H1 (cell line): ENCODE results near the gene LONP2. TPM values are rescaled to one million over a fixed set of nuclear protein-coding genes. Genes with fewer than 3 reads are reported as not detected.
"Not testable (repeated sequence)": the region's sequence is repeated elsewhere in the genome, so short reads cannot be mapped to it uniquely, and the experiment has no call there.

Experiments used
- CTCF ChIA-PET: fragments of 300-600 bp; sonication (Branson Sonifier 250); formaldehyde crosslinking; loops from one replicate; lab custom pipeline; 2021; ENCODE audit not compliant: partially characterized antibody; lab: Charles Lee
- POLR2A ChIA-PET: fragments of 300-600 bp; sonication (Branson Sonifier 250); formaldehyde crosslinking; loops from one replicate; lab custom pipeline; 2021; ENCODE audit warnings: inconsistent platforms; ENCODE audit not compliant: partially characterized antibody; lab: Charles Lee
- DNase-seq, 2 experiments: peaks; one replicate each; pipeline versions ENCODE4 v3.0.0 to v3.0.0-alpha.2; 2010 to 2022; ENCODE audit warnings: low spot score in 2 of 2, low read depth in 1 of 2, mixed read lengths in 1 of 2
- FAIRE-seq: peaks from 2 replicates; lab custom pipeline; 2011; peaks lifted over from hg19 to GRCh38; lab: Jason Lieb, UNC
- H2AFZ ChIP-seq: 2 replicates; pipeline ENCODE4 v1.8.1; 2012; ENCODE audit warnings: low read length, inconsistent platforms
- H2AK5ac ChIP-seq: 2 replicates; pipeline ENCODE4 v1.6.1; 2013; ENCODE audit warnings: low read depth, low read length
- H2BK120ac ChIP-seq: replicated peaks from 2 replicates; pipeline ENCODE3; 2013; ENCODE audit warnings: low read depth, low read length, inconsistent platforms
- H2BK12ac ChIP-seq: 2 replicates; pipeline ENCODE4 v1.6.1; 2013; ENCODE audit warnings: low read depth, low read length
- H2BK15ac ChIP-seq: 2 replicates; pipeline ENCODE4 v1.6.1; 2013; ENCODE audit warnings: low read length
- H2BK20ac ChIP-seq: 2 replicates; pipeline ENCODE4 v1.6.1; 2013; ENCODE audit warnings: low read length
- H2BK5ac ChIP-seq: 2 replicates; pipeline ENCODE4 v1.6.1; 2013; ENCODE audit warnings: low read depth, low read length
- H3K14ac ChIP-seq: 2 replicates; pipeline ENCODE4 v1.6.1; 2013; ENCODE audit warnings: inconsistent platforms; ENCODE audit not compliant: insufficient read length
- H3K18ac ChIP-seq: 2 replicates; pipeline ENCODE4 v1.6.1; 2013; ENCODE audit warnings: low read length; ENCODE audit errors: extremely low read depth
- H3K23ac ChIP-seq: 2 replicates; pipeline ENCODE4 v1.6.1; 2013; ENCODE audit warnings: inconsistent platforms; ENCODE audit not compliant: insufficient read length
- H3K23me2 ChIP-seq: 2 replicates; pipeline ENCODE4 v1.6.1; 2013; ENCODE audit warnings: low read depth, low read length
- H3K27ac ChIP-seq: 2 replicates; pipeline ENCODE4 v1.6.1; 2011; ENCODE audit warnings: low read depth, low read length, inconsistent platforms
- H3K27me3 ChIP-seq, 4 experiments: replicated peaks in 1 of 4; 1 replicate in 1 of 4; 2 replicates in 3 of 4; pipeline versions ENCODE4 v1.6.1 to v1.8.1; 2011 to 2013; ENCODE audit warnings: low read length in 3 of 4, mild to moderate bottlenecking in 3 of 4, inconsistent platforms in 2 of 4, mixed read lengths in 2 of 4, moderate library complexity in 1 of 4; ENCODE audit not compliant: control insufficient read depth in 3 of 4, insufficient read depth in 3 of 4; ENCODE audit errors: extremely low read depth in 1 of 4
- H3K36me3 ChIP-seq, 4 experiments: 2 replicates each; pipeline versions ENCODE4 v1.6.1 to v1.8.1; 2011 to 2013; ENCODE audit warnings: mild to moderate bottlenecking in 4 of 4, low read length in 3 of 4, moderate library complexity in 2 of 4, control low read depth in 1 of 4, inconsistent platforms in 1 of 4; ENCODE audit not compliant: insufficient read depth in 4 of 4, control insufficient read depth in 2 of 4
- H3K4ac ChIP-seq: replicated peaks from 2 replicates; pipeline ENCODE3; 2013; ENCODE audit warnings: low read length, low read depth, mixed read lengths, inconsistent platforms; ENCODE audit not compliant: insufficient read length
- H3K4me1 ChIP-seq, 4 experiments: replicated peaks in 1 of 4; 1 replicate in 1 of 4; 2 replicates in 3 of 4; pipeline versions ENCODE4 v1.6.1 to v1.8.1; 2011 to 2013; ENCODE audit warnings: low read length in 3 of 4, inconsistent platforms in 2 of 4, mixed read lengths in 1 of 4; ENCODE audit not compliant: insufficient read depth in 4 of 4, control insufficient read depth in 3 of 4
- H3K4me2 ChIP-seq, 2 experiments: 2 replicates each; pipeline versions ENCODE4 v1.6.1 to v1.8.1; 2011 to 2013; ENCODE audit warnings: low read depth in 2 of 2, low read length in 2 of 2, control low read depth in 1 of 2, inconsistent platforms in 1 of 2, mild to moderate bottlenecking in 1 of 2; ENCODE audit not compliant: insufficient read depth in 1 of 2
- H3K4me3 ChIP-seq, 4 experiments: fragments of 200-600, 300-600 bp in 1 of 4; sonication (generic), shearing (Covaris generic), sonication (Bioruptor Twin) in 1 of 4; 2 replicates each; pipeline versions ENCODE4 v1.5.1 to v1.8.1; 2011 to 2016; ENCODE audit warnings: low read length in 4 of 4, low read depth in 3 of 4, control low read depth in 2 of 4, inconsistent platforms in 2 of 4, mild to moderate bottlenecking in 2 of 4, mixed read lengths in 1 of 4, moderate library complexity in 1 of 4; ENCODE audit not compliant: insufficient read depth in 2 of 4; ENCODE audit errors: extremely low read depth in 1 of 4
- H3K56ac ChIP-seq: replicated peaks from 2 replicates; pipeline ENCODE3; 2013; ENCODE audit warnings: low read depth, mild to moderate bottlenecking, mixed read lengths, low read length, inconsistent platforms; ENCODE audit not compliant: insufficient read length
- H3K79me1 ChIP-seq: 2 replicates; pipeline ENCODE4 v1.6.1; 2013; ENCODE audit warnings: low read depth, low read length, control low read depth
- H3K79me2 ChIP-seq, 2 experiments: 2 replicates each; pipeline versions ENCODE4 v1.6.1 to v1.8.1; 2012 to 2013; ENCODE audit warnings: low read length in 2 of 2, mild to moderate bottlenecking in 2 of 2, inconsistent platforms in 1 of 2; ENCODE audit not compliant: insufficient read depth in 2 of 2, control insufficient read depth in 1 of 2
- H3K9ac ChIP-seq, 4 experiments: replicated peaks in 1 of 4; 1 replicate in 1 of 4; 2 replicates in 3 of 4; pipeline versions ENCODE4 v1.6.1 to v1.8.1; 2011 to 2013; ENCODE audit warnings: low read depth in 3 of 4, low read length in 3 of 4, control low read depth in 2 of 4, mild to moderate bottlenecking in 2 of 4, moderate library complexity in 2 of 4, inconsistent platforms in 1 of 4; ENCODE audit errors: extremely low read depth in 1 of 4
- H3K9me3 ChIP-seq, 2 experiments: 2 replicates each; pipeline versions ENCODE4 v1.6.1 to v1.8.1; 2012 to 2013; ENCODE audit warnings: mild to moderate bottlenecking in 2 of 2, moderate library complexity in 2 of 2, control low read depth in 1 of 2, inconsistent platforms in 1 of 2, low read depth in 1 of 2, low read length in 1 of 2, mixed read lengths in 1 of 2; ENCODE audit not compliant: insufficient read depth in 2 of 2
- H4K20me1 ChIP-seq, 2 experiments: replicated peaks in 1 of 2; 2 replicates each; pipeline versions ENCODE3 to v1.8.1; 2011 to 2013; ENCODE audit warnings: inconsistent platforms in 2 of 2, low read length in 2 of 2, mild to moderate bottlenecking in 1 of 2; ENCODE audit not compliant: insufficient read depth in 2 of 2, control insufficient read depth in 1 of 2
- H4K5ac ChIP-seq: 2 replicates; pipeline ENCODE4 v1.6.1; 2013; ENCODE audit warnings: low read length, low read depth, mixed read lengths, inconsistent platforms; ENCODE audit not compliant: insufficient read length
- H4K8ac ChIP-seq: 2 replicates; pipeline ENCODE4 v1.8.0; 2013; ENCODE audit warnings: mild to moderate bottlenecking, moderate library complexity, low read length, inconsistent platforms; ENCODE audit not compliant: insufficient read depth; ENCODE audit errors: extremely low read depth
- H4K91ac ChIP-seq: replicated peaks from 2 replicates; pipeline ENCODE3; 2013; ENCODE audit warnings: low read length, mixed read lengths, inconsistent platforms; ENCODE audit not compliant: insufficient read length
- KDM1A ChIP-seq: fragments of 200-600, 300-600 bp; sonication (generic); IDR thresholded peaks from 2 replicates; pipeline ENCODE4 v1.7.1; 2016; ENCODE audit warnings: mild to moderate bottlenecking, low read length, borderline replicate concordance
- WGBS, 2 experiments: shearing (Covaris generic) in 1 of 2; methylation state at CpG; one replicate each; pipeline versions ENCODE4 v1.1.6 to v1.1.7; 2013 to 2015; ENCODE audit warnings: low lambda C conversion rate in 2 of 2, mixed read lengths in 2 of 2, inconsistent platforms in 1 of 2, low coverage in 1 of 2, missing lambda C conversion rate in 1 of 2; ENCODE audit not compliant: insufficient replicate concordance in 2 of 2, insufficient coverage in 1 of 2, insufficient read length in 1 of 2; ENCODE audit errors: extremely low coverage in 1 of 2, missing lambda C conversion rate in 1 of 2; 5-methylcytosine and 5-hydroxymethylcytosine counted together
- polyA plus RNA-seq, 7 experiments: library from polyadenylated mRNA; depleted of rRNA in 3 of 7; stranded (reverse) in 5 of 7; unstranded in 2 of 7; fragments of >200 nt in 5 of 7; fragments of 200-250 nt in 2 of 7; gene quantifications; 1 replicate in 5 of 7; 2 replicates in 1 of 7; 4 replicates in 1 of 7; pipeline versions ENCODE4 v1.2.1 to v1.2.3, GENCODE V29; 2011 to 2013; ENCODE audit warnings: missing spikeins in 2 of 7, mixed read lengths in 2 of 7
- total RNA-seq: library from RNA; stranded (reverse); fragmentation: NEBNext Ultra II Directional; extraction: Animal tissue kit (Norgen Biotek cat#: 25700); gene quantifications from 2 replicates; pipeline ENCODE4 v1.2.1, GENCODE V29; 2021

LONP2 gene
- total and polyA plus RNA-seq, 2 of the 8 experiments (the other 6 are each of a cell fraction or from before 2014, with no cell fraction given) = 8.1 to 23.1 TPM

DNA sequence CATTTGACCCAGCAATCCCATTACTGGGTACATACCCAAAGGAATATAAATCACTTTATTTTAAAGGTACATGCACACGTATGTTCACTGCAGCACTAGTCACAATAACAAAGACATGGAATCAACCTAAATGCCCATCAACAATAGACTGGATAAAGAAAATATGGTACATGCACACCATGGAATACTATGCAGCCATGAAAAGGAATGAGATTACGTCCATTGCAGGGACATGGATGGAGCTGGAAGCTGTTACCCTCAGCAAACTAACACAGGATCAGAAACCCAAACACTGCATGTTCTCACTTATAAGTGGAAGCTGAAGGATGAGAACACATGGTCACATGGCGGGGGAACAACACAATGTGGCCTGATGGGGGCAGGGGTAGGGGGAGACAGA is 4.0 kb upstream of the LONP2 start:
- H3K9me3 ChIP-seq, H3K79me2 ChIP-seq, H3K4me3 ChIP-seq, H2AFZ ChIP-seq, DNase-seq, H3K23ac ChIP-seq, H2BK12ac ChIP-seq, POLR2A ChIA-PET, H2BK120ac ChIP-seq, H3K23me2 ChIP-seq, H2BK20ac ChIP-seq, H3K79me1 ChIP-seq, H2BK5ac ChIP-seq, H2BK15ac ChIP-seq, H3K27me3 ChIP-seq, H3K4me1 ChIP-seq, H3K4ac ChIP-seq, H4K91ac ChIP-seq, H2AK5ac ChIP-seq, H3K18ac ChIP-seq, H3K4me2 ChIP-seq, H4K20me1 ChIP-seq, H3K14ac ChIP-seq, H4K8ac ChIP-seq, H3K27ac ChIP-seq, H3K36me3 ChIP-seq, H3K56ac ChIP-seq, H3K9ac ChIP-seq, H4K5ac ChIP-seq, FAIRE-seq: not testable (repeated sequence)
- TF ChIP-seq KDM1A = peak; percentile 67
- CTCF ChIA-PET = interaction anchor here (0.6 kb wide), 1 partner anchor 211 kb away, joined by 4 read pairs; no protein-coding TSS in a partner anchor
- 79% methylated on average over 3 of the region's 3 CpGs; no CpG with 5 or more reads in 1 of the 2 experiments for whole genome bisulfite sequencing, 2 experiments
